PC-3 (cell line): ENCODE measurements around the gene NTN3.

ENCODE experiments used
- EZH2 ChIP-seq: fragments of 300-600 bp; sonication (generic); IDR thresholded peaks from one replicate; pipeline ENCODE4 v1.6.1; 2017; ENCODE audit warnings: antibody characterized with exemption, mild to moderate bottlenecking, low read length; ENCODE audit not compliant: unreplicated experiment
- EZH2phosphoT487 ChIP-seq: fragments of 300-600 bp; sonication (generic); IDR thresholded peaks from 2 replicates; pipeline ENCODE4 v1.6.1; 2018; ENCODE audit warnings: mild to moderate bottlenecking, antibody characterized with exemption, low read length, borderline replicate concordance
- TF ChIP-seq, protein P1 (sequence below): fragments of 300-600 bp; sonication (generic); conservative IDR thresholded peaks from 2 replicates; pipeline ENCODE4 v1.5.1; 2017; ENCODE audit warnings: antibody characterized with exemption, low read depth, mild to moderate bottlenecking, low read length

GRCh38 chr16:2487517-2487842, 16.4 kb downstream of the NTN3 start:
- TF ChIP-seq EZH2phosphoT487 (no peak), EZH2 (no peak)
- TF ChIP-seq, protein P1, sequence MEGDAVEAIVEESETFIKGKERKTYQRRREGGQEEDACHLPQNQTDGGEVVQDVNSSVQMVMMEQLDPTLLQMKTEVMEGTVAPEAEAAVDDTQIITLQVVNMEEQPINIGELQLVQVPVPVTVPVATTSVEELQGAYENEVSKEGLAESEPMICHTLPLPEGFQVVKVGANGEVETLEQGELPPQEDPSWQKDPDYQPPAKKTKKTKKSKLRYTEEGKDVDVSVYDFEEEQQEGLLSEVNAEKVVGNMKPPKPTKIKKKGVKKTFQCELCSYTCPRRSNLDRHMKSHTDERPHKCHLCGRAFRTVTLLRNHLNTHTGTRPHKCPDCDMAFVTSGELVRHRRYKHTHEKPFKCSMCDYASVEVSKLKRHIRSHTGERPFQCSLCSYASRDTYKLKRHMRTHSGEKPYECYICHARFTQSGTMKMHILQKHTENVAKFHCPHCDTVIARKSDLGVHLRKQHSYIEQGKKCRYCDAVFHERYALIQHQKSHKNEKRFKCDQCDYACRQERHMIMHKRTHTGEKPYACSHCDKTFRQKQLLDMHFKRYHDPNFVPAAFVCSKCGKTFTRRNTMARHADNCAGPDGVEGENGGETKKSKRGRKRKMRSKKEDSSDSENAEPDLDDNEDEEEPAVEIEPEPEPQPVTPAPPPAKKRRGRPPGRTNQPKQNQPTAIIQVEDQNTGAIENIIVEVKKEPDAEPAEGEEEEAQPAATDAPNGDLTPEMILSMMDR, result no peak
